ENCODE data around the gene RBM22.

Gene RBM22

DNA sequence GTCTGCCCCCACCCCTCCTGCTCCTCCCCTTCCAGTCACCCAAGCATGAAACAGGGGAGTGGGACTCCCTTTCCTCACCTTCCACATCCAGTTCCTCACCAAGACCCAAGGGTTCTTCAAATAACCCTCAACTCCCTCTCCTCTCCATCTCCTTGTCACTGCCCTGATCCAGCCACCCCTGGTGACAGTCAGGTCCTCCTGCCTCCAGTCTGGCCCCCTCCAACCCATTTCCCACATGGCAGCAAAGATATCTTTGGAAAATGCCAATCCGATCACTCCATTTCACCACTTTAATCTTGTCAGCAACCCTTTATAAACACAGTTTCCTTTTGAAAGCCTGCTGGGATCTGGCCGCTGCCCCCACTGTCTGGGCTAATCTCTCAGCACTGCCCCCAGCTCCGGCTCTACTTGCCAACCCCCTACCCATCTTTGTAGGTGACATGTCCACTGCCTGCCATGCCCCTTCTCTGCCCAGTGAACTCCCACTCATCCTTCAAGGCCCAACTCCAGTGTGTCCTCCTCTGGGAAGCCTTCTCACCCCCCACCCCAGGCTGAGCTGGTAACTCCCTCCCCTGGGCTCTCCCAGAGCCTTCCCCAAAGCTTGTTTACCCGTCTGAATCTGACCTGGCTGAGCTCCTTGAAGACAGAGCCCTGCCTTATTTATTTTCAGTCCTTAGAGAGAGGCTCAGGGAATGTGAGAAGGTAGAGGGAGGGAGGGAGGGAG, 40.6 kb downstream of the RBM22 start:
- Histone ChIP-seq H3K4me1 (ENCODE audit: insufficient read depth, low read length, severe bottlenecking) (peaks cover 6% of the 10 kb centered on the region), H3K79me2 (ENCODE audit: insufficient read depth, low read length) (no peaks in the 10 kb centered on the region), H3K4me2 (ENCODE audit: low read length) (no peak overlapping the region), H3F3A (ENCODE audit: insufficient read depth, low read length) (no peaks in the 10 kb centered on the region), H4K20me1 (ENCODE audit: insufficient read depth, low read length) (no peaks in the 10 kb centered on the region), H2AFZ (ENCODE audit: low read length) (no peak overlapping the region), H3K36me3 (ENCODE audit: insufficient read depth, low read length) (no peaks in the 10 kb centered on the region), H3K27me3 (ENCODE audit: insufficient read depth, low read length) (peaks cover 6% of the 10 kb centered on the region; the same call in 1 of the 2 replicates), H3K9me3 (ENCODE audit: low read length) (no peaks in the 10 kb centered on the region), H3K27ac (ENCODE audit: low read depth, low read length, poor library complexity, severe bottlenecking) (no peak overlapping the region), H3K9me2 (ENCODE audit: low read depth, low read length) (no peaks in the 10 kb centered on the region), H3K9ac (ENCODE audit: low read length) (no peak overlapping the region), H3K4me3 (ENCODE audit: low read depth, low read length, poor library complexity, severe bottlenecking) (no peak overlapping the region)
- TF ChIP-seq EZH2 (IDR thresholded peaks at IDR 0.05; ENCODE audit: borderline replicate concordance, low read length): no peak
- TF ChIP-seq, protein P1, sequence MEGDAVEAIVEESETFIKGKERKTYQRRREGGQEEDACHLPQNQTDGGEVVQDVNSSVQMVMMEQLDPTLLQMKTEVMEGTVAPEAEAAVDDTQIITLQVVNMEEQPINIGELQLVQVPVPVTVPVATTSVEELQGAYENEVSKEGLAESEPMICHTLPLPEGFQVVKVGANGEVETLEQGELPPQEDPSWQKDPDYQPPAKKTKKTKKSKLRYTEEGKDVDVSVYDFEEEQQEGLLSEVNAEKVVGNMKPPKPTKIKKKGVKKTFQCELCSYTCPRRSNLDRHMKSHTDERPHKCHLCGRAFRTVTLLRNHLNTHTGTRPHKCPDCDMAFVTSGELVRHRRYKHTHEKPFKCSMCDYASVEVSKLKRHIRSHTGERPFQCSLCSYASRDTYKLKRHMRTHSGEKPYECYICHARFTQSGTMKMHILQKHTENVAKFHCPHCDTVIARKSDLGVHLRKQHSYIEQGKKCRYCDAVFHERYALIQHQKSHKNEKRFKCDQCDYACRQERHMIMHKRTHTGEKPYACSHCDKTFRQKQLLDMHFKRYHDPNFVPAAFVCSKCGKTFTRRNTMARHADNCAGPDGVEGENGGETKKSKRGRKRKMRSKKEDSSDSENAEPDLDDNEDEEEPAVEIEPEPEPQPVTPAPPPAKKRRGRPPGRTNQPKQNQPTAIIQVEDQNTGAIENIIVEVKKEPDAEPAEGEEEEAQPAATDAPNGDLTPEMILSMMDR (IDR thresholded peaks at IDR 0.05; ENCODE audit: low read length): no peak

DNA sequence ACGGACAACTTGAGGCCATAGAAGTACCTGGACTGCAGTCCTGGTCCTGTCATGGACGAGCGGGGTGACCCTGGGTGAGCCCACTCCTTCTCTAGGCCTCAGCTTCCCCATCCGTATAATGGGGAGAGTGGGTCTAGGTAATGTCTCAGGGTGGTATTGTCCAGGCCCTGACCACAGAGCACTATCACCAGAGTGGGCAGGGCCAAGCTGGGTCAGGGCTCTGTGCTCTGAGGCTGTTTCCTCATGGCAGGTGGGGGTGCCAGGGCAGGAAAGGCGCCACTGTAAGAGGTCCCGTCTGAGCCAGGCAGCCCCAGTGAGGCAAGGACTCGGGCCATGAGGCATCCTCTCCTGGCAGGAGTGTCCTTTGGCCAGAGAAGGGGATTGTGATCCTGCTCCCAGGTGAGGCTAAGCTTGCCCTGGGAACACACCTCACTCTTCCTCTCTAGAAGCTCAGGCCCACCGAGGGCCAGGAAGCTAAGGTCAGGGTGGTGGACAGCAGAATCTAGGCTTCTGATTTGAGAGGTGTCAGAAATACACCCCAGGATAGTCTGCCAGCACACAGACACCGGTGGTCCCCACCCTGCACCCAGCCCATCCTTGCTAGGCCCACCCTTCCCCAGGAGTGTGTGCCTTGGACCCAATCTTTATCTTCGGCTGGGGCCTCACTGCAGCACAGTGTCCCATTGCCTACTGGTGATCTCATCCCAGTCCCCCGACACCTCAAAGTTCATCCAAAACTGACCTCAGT, 41.3 kb downstream of the RBM22 start:
- Histone ChIP-seq H3K79me2 (ENCODE audit: insufficient read depth, low read length) (no peaks in the 10 kb centered on the region), H3F3A (ENCODE audit: insufficient read depth, low read length) (no peaks in the 10 kb centered on the region), H3K9me2 (ENCODE audit: low read depth, low read length) (no peaks in the 10 kb centered on the region), H3K27me3 (ENCODE audit: insufficient read depth, low read length) (peaks cover 6% of the 10 kb centered on the region; the same call in 1 of the 2 replicates), H3K27ac (ENCODE audit: low read depth, low read length, poor library complexity, severe bottlenecking) (no peak overlapping the region), H3K4me3 (ENCODE audit: low read depth, low read length, poor library complexity, severe bottlenecking) (no peak overlapping the region), H3K4me1 (ENCODE audit: insufficient read depth, low read length, severe bottlenecking) (peaks cover 6% of the 10 kb centered on the region), H3K4me2 (ENCODE audit: low read length) (no peak overlapping the region), H3K9me3 (ENCODE audit: low read length) (no peaks in the 10 kb centered on the region), H2AFZ (ENCODE audit: low read length) (no peak overlapping the region), H3K9ac (ENCODE audit: low read length) (no peak overlapping the region), H3K36me3 (ENCODE audit: insufficient read depth, low read length) (no peaks in the 10 kb centered on the region), H4K20me1 (ENCODE audit: insufficient read depth, low read length) (no peaks in the 10 kb centered on the region)
- no peak for TF ChIP-seq EZH2 (IDR thresholded peaks at IDR 0.05; ENCODE audit: borderline replicate concordance, low read length)
- TF ChIP-seq, protein P1 (IDR thresholded peaks at IDR 0.05; ENCODE audit: low read length): no peak

DNA sequence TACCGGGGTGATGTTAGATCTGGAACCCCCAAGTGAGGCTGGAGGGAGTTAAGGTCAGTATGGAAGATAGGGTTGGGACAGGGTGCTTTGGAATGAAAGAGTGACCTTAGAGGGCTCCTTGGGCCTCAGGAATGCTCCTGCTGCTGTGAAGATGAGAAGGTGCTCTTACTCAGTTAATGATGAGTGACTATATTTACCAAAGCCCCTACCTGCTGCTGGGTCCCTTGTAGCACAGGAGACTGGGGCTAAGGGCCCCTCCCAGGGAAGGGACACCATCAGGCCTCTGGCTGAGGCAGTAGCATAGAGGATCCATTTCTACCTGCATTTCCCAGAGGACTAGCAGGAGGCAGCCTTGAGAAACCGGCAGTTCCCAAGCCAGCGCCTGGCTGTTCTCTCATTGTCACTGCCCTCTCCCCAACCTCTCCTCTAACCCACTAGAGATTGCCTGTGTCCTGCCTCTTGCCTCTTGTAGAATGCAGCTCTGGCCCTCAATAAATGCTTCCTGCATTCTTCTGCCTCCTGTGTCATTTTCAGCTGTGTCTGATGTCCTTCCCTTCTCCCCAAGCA, 42.1 kb downstream of the RBM22 start:
- Histone ChIP-seq H3F3A (ENCODE audit: insufficient read depth, low read length) (no peaks in the 10 kb centered on the region), H3K9me3 (ENCODE audit: low read length) (no peaks in the 10 kb centered on the region), H3K9ac (ENCODE audit: low read length) (no peak overlapping the region), H4K20me1 (ENCODE audit: insufficient read depth, low read length) (no peaks in the 10 kb centered on the region), H3K4me2 (ENCODE audit: low read length) (no peak overlapping the region), H3K27me3 (ENCODE audit: insufficient read depth, low read length) (0 out of 2 replicates have a peak, but pooled peaks cover 6% of the 10 kb centered on the region), H2AFZ (ENCODE audit: low read length) (no peak overlapping the region), H3K9me2 (ENCODE audit: low read depth, low read length) (no peaks in the 10 kb centered on the region), H3K36me3 (ENCODE audit: insufficient read depth, low read length) (no peaks in the 10 kb centered on the region), H3K79me2 (ENCODE audit: insufficient read depth, low read length) (no peaks in the 10 kb centered on the region), H3K4me3 (ENCODE audit: low read depth, low read length, poor library complexity, severe bottlenecking) (no peak overlapping the region), H3K4me1 (ENCODE audit: insufficient read depth, low read length, severe bottlenecking) (peaks cover 6% of the 10 kb centered on the region), H3K27ac (ENCODE audit: low read depth, low read length, poor library complexity, severe bottlenecking) (no peak overlapping the region)
- TF ChIP-seq, protein P1 (IDR thresholded peaks at IDR 0.05; ENCODE audit: low read length): no peak
- TF ChIP-seq EZH2 (IDR thresholded peaks at IDR 0.05; ENCODE audit: borderline replicate concordance, low read length): no peak
